8988T (cell line): ENCODE data around the gene MXI1.
A peak's percentile ranks its signal among the peaks of the same experiment; 100 is the strongest.
"Not testable (repeated sequence)": the region's sequence is repeated elsewhere in the genome, so short reads cannot be mapped to it uniquely, and the experiment has no call there.

Experiments
- DNase-seq: peaks from one replicate; pipeline ENCODE4 v3.0.0; 2011

The MXI1 gene

GRCh38 chr10:110324201-110324804 lies 116.9 kb downstream of the MXI1 start:
- no peak for DNase-seq

DNA sequence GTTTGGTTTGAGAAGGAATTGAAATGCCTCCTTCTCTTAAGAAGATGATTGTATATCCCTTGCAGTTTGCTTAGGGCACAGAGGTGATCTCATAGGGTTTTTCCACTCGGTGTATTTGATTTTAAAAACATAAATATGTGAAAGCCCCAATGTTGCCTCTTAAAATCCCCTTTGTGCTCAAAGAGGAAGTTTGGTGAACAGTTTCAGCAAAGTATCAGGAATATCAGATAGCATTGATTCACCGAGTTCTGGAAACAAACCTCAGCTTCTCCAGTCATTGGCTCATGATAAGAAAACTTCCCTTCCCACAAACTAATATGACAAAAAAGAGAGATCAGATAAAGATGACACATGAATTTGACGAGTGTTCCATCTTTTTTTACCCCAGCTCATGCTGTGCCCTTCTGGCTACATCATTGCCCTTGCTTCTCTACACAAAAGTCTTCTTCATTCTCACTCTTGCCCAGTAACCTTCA lies 117.4 kb downstream of the MXI1 start:
- no peak for DNase-seq

GRCh38 chr10:110326351-110327032 lies 119.1 kb downstream of the MXI1 start:
- peak; percentile 61 for DNase-seq

GRCh38 chr10:110327262-110327914 lies 120.0 kb downstream of the MXI1 start:
- no peak for DNase-seq

DNA sequence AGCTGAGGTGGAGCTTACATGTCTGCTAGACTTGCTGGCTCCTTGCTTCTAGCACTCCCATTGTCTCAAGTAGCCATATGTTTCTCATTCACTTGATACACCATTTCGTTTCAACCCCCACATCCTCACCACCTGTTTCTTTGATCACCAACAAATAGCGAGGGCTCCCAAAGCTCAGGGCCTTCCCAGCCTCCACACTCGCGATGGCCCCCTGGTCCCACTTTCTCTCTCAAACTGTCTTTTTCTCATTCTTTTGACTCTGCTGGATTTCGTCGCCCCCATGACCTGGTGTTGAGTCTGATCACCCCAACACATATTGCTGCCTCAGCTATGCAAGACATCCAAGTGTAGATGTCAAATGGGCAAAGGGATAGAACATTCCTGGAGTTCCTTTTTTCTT lies 123.3 kb downstream of the MXI1 start:
- no peak for DNase-seq

DNA sequence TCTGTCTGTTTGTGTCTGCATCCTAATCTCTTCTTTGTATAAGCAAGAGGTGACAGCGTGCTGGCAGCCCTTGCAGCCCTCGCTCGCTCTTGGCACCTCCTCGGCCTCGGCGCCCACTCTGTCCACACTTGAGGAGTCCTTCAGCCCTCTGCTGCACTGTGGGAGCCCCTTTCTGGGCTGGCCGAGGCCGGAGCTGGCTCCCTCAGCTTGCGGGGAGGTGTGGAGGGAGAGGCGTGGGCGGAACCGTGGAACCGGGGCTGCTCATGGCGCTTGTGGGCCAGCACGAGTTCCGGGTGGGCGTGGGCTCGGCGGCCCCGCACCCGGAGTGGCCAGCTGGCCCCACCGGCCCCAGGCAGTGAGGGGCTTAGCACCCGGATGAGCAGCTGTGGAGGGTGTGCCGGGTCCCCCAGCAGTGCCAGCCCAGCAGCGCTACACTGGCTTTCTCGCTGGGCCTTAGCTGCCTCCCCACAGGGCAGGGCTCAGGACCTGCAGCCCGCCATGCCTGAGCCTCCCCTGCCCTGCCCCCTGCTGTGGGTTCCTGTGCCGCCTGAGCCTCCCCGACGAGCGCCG lies 123.9 kb downstream of the MXI1 start:
- not testable (repeated sequence) for DNase-seq

- no peak for DNase-seq
These were observed 126.8 kb downstream of the MXI1 start for GRCh38 chr10:110334061-110334656.

GRCh38 chr10:110335314-110336064 lies 128.1 kb downstream of the MXI1 start:
- DNase-seq: no peak

- DNase-seq: no peak
These were observed 128.8 kb downstream of the MXI1 start for GRCh38 chr10:110336111-110336721.
